ENCODE results near the gene STPG3.

The STPG3 gene

DNA sequence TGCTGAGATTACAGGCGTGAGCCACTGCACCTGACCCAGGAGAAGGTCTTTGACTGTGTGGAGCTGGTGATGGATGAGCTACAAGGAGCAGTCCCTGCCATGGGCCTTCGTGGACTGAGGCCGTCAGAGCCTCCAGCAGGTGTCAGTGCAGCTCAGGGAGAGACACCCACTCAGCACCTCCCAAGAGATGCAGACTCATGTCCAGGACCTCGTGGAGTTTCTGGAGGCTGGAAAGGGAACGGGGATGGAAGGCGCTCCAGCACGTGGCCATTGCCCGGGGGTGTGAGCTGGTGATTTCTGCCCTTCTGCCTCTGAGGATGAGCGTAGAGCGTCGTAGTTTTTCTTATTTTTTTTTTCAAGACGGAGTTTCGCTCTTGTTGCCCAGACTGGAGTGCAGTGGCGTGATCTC, 35.9 kb downstream of the STPG3 start:
- Histone ChIP-seq H3K79me2 (ENCODE audit: low read length) (no peaks in the 10 kb centered on the region), H3K9ac (ENCODE audit: low read length) (no peak overlapping the region), H3K4me3 (ENCODE audit: low read length) (no peak overlapping the region), H3K9me2 (replicated peaks; ENCODE audit: insufficient read depth, low read length) (no peaks in the 10 kb centered on the region), H3K27ac (ENCODE audit: low read length) (no peak overlapping the region), H3K4me1 (ENCODE audit: low read length) (no peaks in the 10 kb centered on the region), H3K9me3 (replicated peaks; ENCODE audit: insufficient read depth, low read length) (no peaks in the 10 kb centered on the region), H2AFZ (ENCODE audit: low read length) (no peak overlapping the region), H3K4me2 (ENCODE audit: low read depth, low read length) (no peak overlapping the region), H3F3A (ENCODE audit: insufficient read depth, low read length) (peaks cover 7% of the 10 kb centered on the region; the same call in 1 of the 2 replicates), H3K36me3 (replicated peaks; ENCODE audit: insufficient read depth, low read length) (no peaks in the 10 kb centered on the region), H3K27me3 (replicated peaks; ENCODE audit: insufficient read depth, low read length) (no peaks in the 10 kb centered on the region; the same call in 1 of the 2 replicates), H4K20me1 (ENCODE audit: insufficient read depth, low read length) (no peaks in the 10 kb centered on the region)
- DNase-seq, result peak; percentile 48
- TF ChIP-seq, protein P1, sequence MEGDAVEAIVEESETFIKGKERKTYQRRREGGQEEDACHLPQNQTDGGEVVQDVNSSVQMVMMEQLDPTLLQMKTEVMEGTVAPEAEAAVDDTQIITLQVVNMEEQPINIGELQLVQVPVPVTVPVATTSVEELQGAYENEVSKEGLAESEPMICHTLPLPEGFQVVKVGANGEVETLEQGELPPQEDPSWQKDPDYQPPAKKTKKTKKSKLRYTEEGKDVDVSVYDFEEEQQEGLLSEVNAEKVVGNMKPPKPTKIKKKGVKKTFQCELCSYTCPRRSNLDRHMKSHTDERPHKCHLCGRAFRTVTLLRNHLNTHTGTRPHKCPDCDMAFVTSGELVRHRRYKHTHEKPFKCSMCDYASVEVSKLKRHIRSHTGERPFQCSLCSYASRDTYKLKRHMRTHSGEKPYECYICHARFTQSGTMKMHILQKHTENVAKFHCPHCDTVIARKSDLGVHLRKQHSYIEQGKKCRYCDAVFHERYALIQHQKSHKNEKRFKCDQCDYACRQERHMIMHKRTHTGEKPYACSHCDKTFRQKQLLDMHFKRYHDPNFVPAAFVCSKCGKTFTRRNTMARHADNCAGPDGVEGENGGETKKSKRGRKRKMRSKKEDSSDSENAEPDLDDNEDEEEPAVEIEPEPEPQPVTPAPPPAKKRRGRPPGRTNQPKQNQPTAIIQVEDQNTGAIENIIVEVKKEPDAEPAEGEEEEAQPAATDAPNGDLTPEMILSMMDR (IDR thresholded peaks at IDR 0.05; ENCODE audit: low read length), result peak; percentile 53
- TF ChIP-seq EZH2 (optimal IDR thresholded peaks at IDR 0.05; ENCODE audit: low read depth, low read length) (no peak), EZH2phosphoT487 (IDR thresholded peaks at IDR 0.05; ENCODE audit: low read length) (no peak)

DNA sequence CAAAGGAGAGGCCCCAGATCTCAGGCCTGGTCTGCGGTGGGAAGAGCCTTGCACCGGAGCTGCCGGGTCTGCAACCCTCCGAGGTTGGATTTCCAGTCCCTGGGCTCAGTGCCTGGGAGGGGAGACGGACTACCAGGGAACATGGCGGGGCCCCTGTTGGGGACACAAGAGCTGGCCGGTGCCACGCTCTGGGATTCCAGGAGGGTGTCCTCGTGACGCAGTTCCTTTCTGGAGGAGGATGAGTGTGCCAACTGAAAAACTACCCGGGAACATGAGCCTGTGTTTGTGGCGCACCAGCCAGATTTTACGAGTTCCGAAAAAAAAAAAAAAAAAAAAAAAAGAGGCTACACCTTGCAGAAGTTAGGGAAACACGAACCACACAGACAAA, 42.0 kb downstream of the STPG3 start:
- TF ChIP-seq, protein P1 (IDR thresholded peaks at IDR 0.05; ENCODE audit: low read length), result no peak
- no peak for TF ChIP-seq EZH2phosphoT487 (IDR thresholded peaks at IDR 0.05; ENCODE audit: low read length)
- no peak for TF ChIP-seq EZH2 (optimal IDR thresholded peaks at IDR 0.05; ENCODE audit: low read depth, low read length)
- H3K27ac ChIP-seq (ENCODE audit: low read length), result no peak overlapping the region

DNA sequence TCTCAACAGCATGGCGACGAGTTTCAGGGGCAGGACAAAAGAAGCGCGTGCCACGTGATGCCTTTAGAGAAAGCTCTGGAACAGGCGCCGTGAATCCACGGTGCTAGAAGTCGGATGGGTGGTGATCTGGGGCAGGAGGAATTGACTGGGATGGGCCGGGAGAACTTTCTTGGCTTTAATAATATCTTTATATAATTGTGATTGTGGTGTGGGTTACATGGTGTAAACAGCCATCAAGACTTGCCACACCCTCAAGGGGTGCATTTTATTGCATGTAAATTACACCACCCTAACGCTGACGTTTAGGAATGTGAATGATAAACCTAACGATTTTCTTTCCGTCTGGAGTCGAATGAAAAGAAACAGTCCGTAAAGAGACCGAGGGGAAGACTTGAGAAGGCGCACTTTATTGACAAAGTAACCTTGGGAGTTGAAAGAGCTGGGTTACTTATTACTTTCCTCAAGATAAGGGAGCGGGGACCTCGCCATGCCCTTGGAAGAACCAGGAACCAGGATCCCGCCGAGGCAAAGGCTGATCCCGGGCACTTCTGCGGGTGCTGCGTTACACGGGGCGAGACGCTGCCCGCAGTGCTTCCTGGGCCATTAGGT, 42.5 kb downstream of the STPG3 start:
- no peaks in the 10 kb centered on the region for H3K36me3 ChIP-seq (replicated peaks; ENCODE audit: insufficient read depth, low read length)
- H4K20me1 ChIP-seq (ENCODE audit: insufficient read depth, low read length), result no peaks in the 10 kb centered on the region
- no peak for DNase-seq
- no peaks in the 10 kb centered on the region for H3K79me2 ChIP-seq (ENCODE audit: low read length)
- no peaks in the 10 kb centered on the region for H3K9me3 ChIP-seq (replicated peaks; ENCODE audit: insufficient read depth, low read length)
- H3K4me2 ChIP-seq (ENCODE audit: low read depth, low read length), result no peak overlapping the region
- H3K9me2 ChIP-seq (replicated peaks; ENCODE audit: insufficient read depth, low read length), result no peaks in the 10 kb centered on the region
- peaks cover 57% of the 10 kb centered on the region for H3K27me3 ChIP-seq (replicated peaks; ENCODE audit: insufficient read depth, low read length)
- H3K27ac ChIP-seq (ENCODE audit: low read length), result no peak overlapping the region
- TF ChIP-seq EZH2phosphoT487 (IDR thresholded peaks at IDR 0.05; ENCODE audit: low read length), result no peak
- TF ChIP-seq, protein P1 (IDR thresholded peaks at IDR 0.05; ENCODE audit: low read length), result no peak
- TF ChIP-seq EZH2 (optimal IDR thresholded peaks at IDR 0.05; ENCODE audit: low read depth, low read length), result no peak
- H3K4me1 ChIP-seq (ENCODE audit: low read length), result no peaks in the 10 kb centered on the region
- H3F3A ChIP-seq (ENCODE audit: insufficient read depth, low read length), result no peaks in the 10 kb centered on the region
- H3K9ac ChIP-seq (ENCODE audit: low read length), result no peak overlapping the region
- no peak overlapping the region for H2AFZ ChIP-seq (ENCODE audit: low read length)
- no peak overlapping the region for H3K4me3 ChIP-seq (ENCODE audit: low read length)

More for the DNA sequence above, 42.0 kb downstream of the STPG3 start:
- no peaks in the 10 kb centered on the region for H3K4me1 ChIP-seq (ENCODE audit: low read length)
- no peaks in the 10 kb centered on the region for H3K9me2 ChIP-seq (replicated peaks; ENCODE audit: insufficient read depth, low read length)
- no peaks in the 10 kb centered on the region for H3K36me3 ChIP-seq (replicated peaks; ENCODE audit: insufficient read depth, low read length)
- no peaks in the 10 kb centered on the region for H3K9me3 ChIP-seq (replicated peaks; ENCODE audit: insufficient read depth, low read length)
- H3K79me2 ChIP-seq (ENCODE audit: low read length), result no peaks in the 10 kb centered on the region
- peaks cover 52% of the 10 kb centered on the region for H3K27me3 ChIP-seq (replicated peaks; ENCODE audit: insufficient read depth, low read length)
- DNase-seq, result no peak
- H2AFZ ChIP-seq (ENCODE audit: low read length), result no peak overlapping the region
- H3F3A ChIP-seq (ENCODE audit: insufficient read depth, low read length), result no peaks in the 10 kb centered on the region
- H3K9ac ChIP-seq (ENCODE audit: low read length), result no peak overlapping the region
- H3K4me3 ChIP-seq (ENCODE audit: low read length), result no peak overlapping the region
- no peaks in the 10 kb centered on the region for H4K20me1 ChIP-seq (ENCODE audit: insufficient read depth, low read length)
- no peak overlapping the region for H3K4me2 ChIP-seq (ENCODE audit: low read depth, low read length)

Measured in MM.1S (cell line).